Tibial artery (tissue), 4 donors: Measurements from ENCODE around the gene CD96.
A peak's percentile ranks its signal among the peaks of the same experiment; 100 is the strongest.

Experiments used
- DNase-seq, 2 donors: peaks; one replicate each; pipeline ENCODE4 v3.0.0-alpha.2; 2019
- H3K27ac ChIP-seq, 2 donors: fragments of 200-600 bp; sonication (generic) in 1 of 2; 1 replicate in 1 of 2; 2 replicates in 1 of 2; pipeline ENCODE4 v1.5.1; 2018 to 2019; ENCODE audit warnings: mild to moderate bottlenecking in 1 of 2
- H3K27me3 ChIP-seq, 2 donors: fragments of 200-600 bp; sonication (generic) in 1 of 2; one replicate each; pipeline versions ENCODE4 v1.5.1 to v1.6.0; 2016 to 2019
- H3K36me3 ChIP-seq, 3 donors: fragments of 200-600 bp; sonication (generic) in 2 of 3; one replicate each; pipeline ENCODE4 v1.5.1; 2016 to 2019; ENCODE audit warnings: mild to moderate bottlenecking in 2 of 3
- H3K4me1 ChIP-seq, 4 donors: fragments of 200-600 bp; sonication (generic) in 2 of 4; 1 replicate in 3 of 4; 2 replicates in 1 of 4; pipeline ENCODE4 v1.5.1; 2016 to 2019
- H3K4me3 ChIP-seq, 2 donors: fragments of 200-600 bp; sonication (generic) in 1 of 2; 1 replicate in 1 of 2; 2 replicates in 1 of 2; pipeline ENCODE4 v1.5.1; 2018 to 2019; ENCODE audit warnings: mild to moderate bottlenecking in 2 of 2
- H3K9me3 ChIP-seq, 3 donors: fragments of 200-600 bp; sonication (generic) in 1 of 3; one replicate each; pipeline ENCODE4 v1.5.1; 2016 to 2019
- CTCF ChIP-seq, 2 experiments: fragments of 200-600 bp in 1 of 2; fragments of 450-650 bp in 1 of 2; IDR thresholded peaks; one replicate each; pipeline ENCODE4 v1.5.1; 2017 to 2019; ENCODE audit warnings: antibody characterized with exemption in 2 of 2, mild to moderate bottlenecking in 1 of 2, moderate library complexity in 1 of 2
- intact Hi-C: fragments of 100-400 bp; cut with DNase I; formaldehyde crosslinking; loops from one replicate; pipeline ENCODE4 v1.15.0; 2023; ENCODE audit warnings: low total_unique reads

The CD96 gene

GRCh38 chr3:111534701-111535100 is 7.3 kb upstream of the CD96 start:
- peaks cover 0 to 5% (median 2%) of the 10 kb centered on the region in 4 donors for H3K4me1 ChIP-seq
- no peak for DNase-seq
- H3K4me3 ChIP-seq = no peak overlapping the region
- no peak for TF ChIP-seq CTCF (IDR thresholded peaks at IDR 0.05)
- no peak overlapping the region for H3K27ac ChIP-seq
- no peaks in the 10 kb centered on the region for H3K36me3 ChIP-seq
- intact Hi-C loops = no loop called here
- no peaks in the 10 kb centered on the region for H3K27me3 ChIP-seq
- H3K9me3 ChIP-seq = no peaks in the 10 kb centered on the region

- no peak overlapping the region for H3K27ac ChIP-seq
- DNase-seq = no peak
- TF ChIP-seq CTCF (IDR thresholded peaks at IDR 0.05) = no peak
- no peaks in the 10 kb centered on the region for H3K9me3 ChIP-seq
- no peaks in the 10 kb centered on the region for H3K27me3 ChIP-seq
- intact Hi-C loops = no loop called here
- H3K4me1 ChIP-seq = peaks cover 0 to 7% (median 3%) of the 10 kb centered on the region in 4 donors
- no peaks in the 10 kb centered on the region for H3K36me3 ChIP-seq
- no peak overlapping the region for H3K4me3 ChIP-seq
Observed at GRCh38 chr3:111538111-111538510, 3.9 kb upstream of the CD96 start.

GRCh38 chr3:111538681-111539083 is 3.3 kb upstream of the CD96 start:
- H3K4me3 ChIP-seq = no peak overlapping the region
- DNase-seq = no peak
- intact Hi-C loops = no loop called here
- peaks cover 0 to 7% (median 3%) of the 10 kb centered on the region in 4 donors for H3K4me1 ChIP-seq
- no peaks in the 10 kb centered on the region for H3K9me3 ChIP-seq
- H3K36me3 ChIP-seq = no peaks in the 10 kb centered on the region
- no peak overlapping the region for H3K27ac ChIP-seq
- no peaks in the 10 kb centered on the region for H3K27me3 ChIP-seq
- TF ChIP-seq CTCF (IDR thresholded peaks at IDR 0.05) = no peak

GRCh38 chr3:111539351-111540331 is 2.4 kb upstream of the CD96 start:
- Histone ChIP-seq H3K9me3 (no peaks in the 10 kb centered on the region), H3K27ac (no peak overlapping the region), H3K27me3 (no peaks in the 10 kb centered on the region), H3K4me3 (no peak overlapping the region), H3K4me1 (peaks cover 0 to 7% (median 3%) of the 10 kb centered on the region in 4 donors), H3K36me3 (no peaks in the 10 kb centered on the region)
- TF ChIP-seq CTCF (IDR thresholded peaks at IDR 0.05) = peak in 1 of 2 experiments; percentile 38
- no peak for DNase-seq
- intact Hi-C loops = no loop called here

GRCh38 chr3:111541391-111541790 is 606 bp upstream of the CD96 start:
- intact Hi-C loops = no loop called here
- H3K4me3 ChIP-seq = no peak overlapping the region
- no peak for TF ChIP-seq CTCF (IDR thresholded peaks at IDR 0.05)
- no peak overlapping the region for H3K27ac ChIP-seq
- H3K9me3 ChIP-seq = no peaks in the 10 kb centered on the region
- H3K36me3 ChIP-seq = no peaks in the 10 kb centered on the region
- no peaks in the 10 kb centered on the region for H3K27me3 ChIP-seq
- peaks cover 0 to 7% (median 3%) of the 10 kb centered on the region in 4 donors for H3K4me1 ChIP-seq
- no peak for DNase-seq
